HepG2 (cell line): ENCODE data around the gene RBM25. TPM values are rescaled to one million over a fixed set of nuclear protein-coding genes. Genes with fewer than 3 reads are reported as not detected.

Experiments
- ADNP ChIP-seq: sonication (generic); formaldehyde crosslinking; IDR thresholded peaks from 2 replicates; pipeline ENCODE4 v1.4.0; 2020; ENCODE audit warnings: missing genetic modification reagents
- CC2D1A ChIP-seq: sonication (generic); formaldehyde crosslinking; IDR thresholded peaks from 2 replicates; pipeline ENCODE4 v1.8.1; 2023; ENCODE audit warnings: mild to moderate bottlenecking, missing genetic modification reagents
- DNMT3B ChIP-seq: conservative IDR thresholded peaks from 2 replicates; pipeline ENCODE4 v1.6.1; 2016; ENCODE audit warnings: missing biosample characterization, control low read depth
- FOXP1 ChIP-seq, 2 experiments: fragments of 450-650 bp in 1 of 2; IDR thresholded peaks; 2 replicates each; pipeline ENCODE4 v1.6.1; 2017 to 2018; ENCODE audit warnings: antibody characterized with exemption in 1 of 2
- GZF1 ChIP-seq: sonication (generic); formaldehyde crosslinking; IDR thresholded peaks from 2 replicates; pipeline ENCODE4 v1.5.1; 2020; ENCODE audit warnings: mild to moderate bottlenecking, missing genetic modification reagents
- HNRNPL ChIP-seq: fragments of 200-400 bp; formaldehyde crosslinking; IDR thresholded peaks from 2 replicates; pipeline ENCODE4 v1.6.1; 2017; ENCODE audit warnings: mild to moderate bottlenecking, low read depth, low read length
- KMT2B ChIP-seq: IDR thresholded peaks from 2 replicates; pipeline ENCODE4 v1.6.1; 2016; ENCODE audit warnings: missing genetic modification reagents, missing compliant biosample characterization
- MLLT10 ChIP-seq: sonication (generic); formaldehyde crosslinking; IDR thresholded peaks from 2 replicates; pipeline ENCODE4 v1.4.0; 2020; ENCODE audit warnings: missing genetic modification reagents
- YEATS2 ChIP-seq: sonication (generic); formaldehyde crosslinking; IDR thresholded peaks from 2 replicates; pipeline ENCODE4 v1.4.0; 2020; ENCODE audit warnings: missing genetic modification reagents, borderline replicate concordance
- ZBTB26 ChIP-seq: IDR thresholded peaks from 2 replicates; pipeline ENCODE4 v1.6.1; 2016; ENCODE audit warnings: missing compliant biosample characterization, missing genetic modification reagents, borderline replicate concordance
- ZFY ChIP-seq: sonication (generic); formaldehyde crosslinking; IDR thresholded peaks from 2 replicates; pipeline ENCODE4 v1.4.0; 2020; ENCODE audit warnings: missing genetic modification reagents
- ZNF180 ChIP-seq: sonication (generic); formaldehyde crosslinking; IDR thresholded peaks from 2 replicates; pipeline ENCODE4 v1.4.0; 2020; ENCODE audit warnings: low read depth, missing genetic modification reagents, borderline replicate concordance
- ZNF331 ChIP-seq: sonication (generic); formaldehyde crosslinking; IDR thresholded peaks from 2 replicates; pipeline ENCODE4 v1.4.0; 2020; ENCODE audit warnings: missing genetic modification reagents
- ZNF512 ChIP-seq: sonication (generic); formaldehyde crosslinking; IDR thresholded peaks from 2 replicates; pipeline ENCODE4 v1.4.0; 2020; ENCODE audit warnings: mild to moderate bottlenecking, missing genetic modification reagents
- ZNF644 ChIP-seq: IDR thresholded peaks from 2 replicates; pipeline ENCODE4 v1.6.1; 2016; ENCODE audit warnings: low read depth
- ZNF670 ChIP-seq: sonication (generic); formaldehyde crosslinking; IDR thresholded peaks from 2 replicates; pipeline ENCODE4 v1.8.0; 2022; ENCODE audit warnings: mild to moderate bottlenecking, missing genetic modification reagents, borderline replicate concordance
- ZNF703 ChIP-seq: sonication (generic); formaldehyde crosslinking; IDR thresholded peaks from 2 replicates; pipeline ENCODE4 v1.5.1; 2020; ENCODE audit warnings: missing genetic modification reagents, mild to moderate bottlenecking, moderate library complexity, borderline replicate concordance
- ZNF709 ChIP-seq: sonication (generic); formaldehyde crosslinking; IDR thresholded peaks from 2 replicates; pipeline ENCODE4 v1.5.0; 2020; ENCODE audit warnings: mild to moderate bottlenecking, missing genetic modification reagents
- ZNF784 ChIP-seq: sonication (generic); formaldehyde crosslinking; IDR thresholded peaks from 2 replicates; pipeline ENCODE4 v1.5.1; 2020; ENCODE audit warnings: missing genetic modification reagents, mild to moderate bottlenecking, borderline replicate concordance
- polyA plus RNA-seq, 8 experiments: library from polyadenylated mRNA; depleted of rRNA in 3 of 8; stranded (reverse) in 7 of 8; unstranded in 1 of 8; fragments of >200 nt; fragmentation: Illumina TruSeq in 4 of 8; extraction: Trizol in 4 of 8; gene quantifications; 2 replicates each; pipeline versions ENCODE4 v1.2.1 to v1.2.3, GENCODE V29; 2011 to 2016; ENCODE audit warnings: low read depth in 4 of 8, missing spikeins in 1 of 8, mixed read lengths in 1 of 8; ENCODE audit not compliant: insufficient read depth in 1 of 8
- total RNA-seq, 5 experiments: library from RNA; depleted of rRNA; stranded (reverse); fragments of >200 nt; fragmentation: Illumina TruSeq; extraction: Trizol; gene quantifications; 2 replicates each; pipeline ENCODE4 v1.2.3, GENCODE V29; 2016; ENCODE audit warnings: low read depth in 1 of 5
- TF ChIP-seq, protein P1 (sequence below): sonication (generic); formaldehyde crosslinking; IDR thresholded peaks from 2 replicates; pipeline ENCODE4 v1.9.0; 2022; ENCODE audit warnings: low read depth, missing genetic modification reagents
- TF ChIP-seq, protein P2 (sequence below): sonication (generic); formaldehyde crosslinking; IDR thresholded peaks from 2 replicates; pipeline ENCODE4; 2020; ENCODE audit warnings: missing genetic modification reagents, mild to moderate bottlenecking, borderline replicate concordance

RBM25 gene
- total and polyA plus RNA-seq, 2 of the 13 experiments (the other 11 are each of a cell fraction or from before 2014, with no cell fraction given), result 34.1 to 65.9 TPM

GRCh38 chr14:73058224-73058921 is at the start of gene RBM25 (continued):
- TF ChIP-seq, protein P1, sequence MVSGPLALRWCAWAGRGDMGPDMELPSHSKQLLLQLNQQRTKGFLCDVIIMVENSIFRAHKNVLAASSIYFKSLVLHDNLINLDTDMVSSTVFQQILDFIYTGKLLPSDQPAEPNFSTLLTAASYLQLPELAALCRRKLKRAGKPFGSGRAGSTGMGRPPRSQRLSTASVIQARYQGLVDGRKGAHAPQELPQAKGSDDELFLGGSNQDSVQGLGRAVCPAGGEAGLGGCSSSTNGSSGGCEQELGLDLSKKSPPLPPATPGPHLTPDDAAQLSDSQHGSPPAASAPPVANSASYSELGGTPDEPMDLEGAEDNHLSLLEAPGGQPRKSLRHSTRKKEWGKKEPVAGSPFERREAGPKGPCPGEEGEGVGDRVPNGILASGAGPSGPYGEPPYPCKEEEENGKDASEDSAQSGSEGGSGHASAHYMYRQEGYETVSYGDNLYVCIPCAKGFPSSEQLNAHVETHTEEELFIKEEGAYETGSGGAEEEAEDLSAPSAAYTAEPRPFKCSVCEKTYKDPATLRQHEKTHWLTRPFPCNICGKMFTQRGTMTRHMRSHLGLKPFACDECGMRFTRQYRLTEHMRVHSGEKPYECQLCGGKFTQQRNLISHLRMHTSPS, result no peak
- TF ChIP-seq ZNF670 (CRISPR knock-in tag) (0 out of 2 replicates have a peak, but pooled peaks have one; percentile 11), ZNF784 (CRISPR knock-in tag) (peak; percentile 61; the same call in 1 of the 2 replicates), ZNF644 (peak; percentile 89; the same call in 1 of the 2 replicates), ZNF709 (CRISPR knock-in tag) (no peak), MLLT10 (CRISPR knock-in tag) (no peak), ZNF180 (CRISPR knock-in tag) (no peak), HNRNPL (0 out of 2 replicates have a peak, but pooled peaks have one; percentile 36), CC2D1A (no peak), FOXP1 (IDR thresholded peaks at IDR 0.05) (no peak), FOXP1 (CRISPR knock-in tag; IDR thresholded peaks at IDR 0.05) (peak; percentile 17; the same call in 1 of the 2 replicates), ZBTB26 (CRISPR knock-in tag) (peak; percentile 25; the same call in 1 of the 2 replicates), GZF1 (CRISPR knock-in tag) (0 out of 2 replicates have a peak, but pooled peaks have one; percentile 35), ZNF703 (CRISPR knock-in tag) (peak; percentile 25; the same call in 1 of the 2 replicates), YEATS2 (CRISPR knock-in tag) (peak; percentile 93), KMT2B (peak; percentile 95), ZNF331 (CRISPR knock-in tag) (peak; percentile 88), ZFY (CRISPR knock-in tag) (peak; percentile 99), ZNF512 (CRISPR knock-in tag) (no peak), DNMT3B (CRISPR knock-in tag) (no peak; the same call in 1 of the 2 replicates), ADNP (CRISPR knock-in tag) (no peak)
- TF ChIP-seq, protein P2, sequence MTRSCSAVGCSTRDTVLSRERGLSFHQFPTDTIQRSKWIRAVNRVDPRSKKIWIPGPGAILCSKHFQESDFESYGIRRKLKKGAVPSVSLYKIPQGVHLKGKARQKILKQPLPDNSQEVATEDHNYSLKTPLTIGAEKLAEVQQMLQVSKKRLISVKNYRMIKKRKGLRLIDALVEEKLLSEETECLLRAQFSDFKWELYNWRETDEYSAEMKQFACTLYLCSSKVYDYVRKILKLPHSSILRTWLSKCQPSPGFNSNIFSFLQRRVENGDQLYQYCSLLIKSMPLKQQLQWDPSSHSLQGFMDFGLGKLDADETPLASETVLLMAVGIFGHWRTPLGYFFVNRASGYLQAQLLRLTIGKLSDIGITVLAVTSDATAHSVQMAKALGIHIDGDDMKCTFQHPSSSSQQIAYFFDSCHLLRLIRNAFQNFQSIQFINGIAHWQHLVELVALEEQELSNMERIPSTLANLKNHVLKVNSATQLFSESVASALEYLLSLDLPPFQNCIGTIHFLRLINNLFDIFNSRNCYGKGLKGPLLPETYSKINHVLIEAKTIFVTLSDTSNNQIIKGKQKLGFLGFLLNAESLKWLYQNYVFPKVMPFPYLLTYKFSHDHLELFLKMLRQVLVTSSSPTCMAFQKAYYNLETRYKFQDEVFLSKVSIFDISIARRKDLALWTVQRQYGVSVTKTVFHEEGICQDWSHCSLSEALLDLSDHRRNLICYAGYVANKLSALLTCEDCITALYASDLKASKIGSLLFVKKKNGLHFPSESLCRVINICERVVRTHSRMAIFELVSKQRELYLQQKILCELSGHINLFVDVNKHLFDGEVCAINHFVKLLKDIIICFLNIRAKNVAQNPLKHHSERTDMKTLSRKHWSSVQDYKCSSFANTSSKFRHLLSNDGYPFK (CRISPR knock-in tag), result peak; percentile 92
